Prostate gland (tissue), 2 donors: ENCODE data around the gene PAF1.

Experiments
- CTCF ChIP-seq, 4 experiments: fragments of 200-600 bp in 2 of 4; fragments of 450-650 bp in 2 of 4; sonication (generic) in 2 of 4; IDR thresholded peaks; 1 replicate in 3 of 4; 2 replicates in 1 of 4; pipeline ENCODE4 v1.5.1; 2016 to 2019; ENCODE audit warnings: antibody characterized with exemption in 4 of 4, mild to moderate bottlenecking in 2 of 4, moderate library complexity in 2 of 4
- POLR2A ChIP-seq: fragments of 450-650 bp; IDR thresholded peaks from one replicate; pipeline ENCODE4 v1.6.1; 2016; ENCODE audit warnings: antibody characterized with exemption, mild to moderate bottlenecking
- POLR2AphosphoS5 ChIP-seq: sonication (generic); formaldehyde crosslinking; IDR thresholded peaks from one replicate; pipeline ENCODE4 v1.6.1; 2017; ENCODE audit warnings: antibody characterized with exemption

GRCh38 chr19:39436350-39436716 lies 45.4 kb upstream of the PAF1 start:
- no peak for TF ChIP-seq CTCF (IDR thresholded peaks at IDR 0.05)
- no peak for TF ChIP-seq POLR2AphosphoS5
- TF ChIP-seq POLR2A: no peak
